ENCODE measurements around the gene TP53AIP1. TPM values are rescaled to one million over a fixed set of nuclear protein-coding genes. Genes with fewer than 3 reads are reported as not detected.

The TP53AIP1 gene
- total and polyA plus RNA-seq, 5 donors from 2014 or later, result not detected

DNA sequence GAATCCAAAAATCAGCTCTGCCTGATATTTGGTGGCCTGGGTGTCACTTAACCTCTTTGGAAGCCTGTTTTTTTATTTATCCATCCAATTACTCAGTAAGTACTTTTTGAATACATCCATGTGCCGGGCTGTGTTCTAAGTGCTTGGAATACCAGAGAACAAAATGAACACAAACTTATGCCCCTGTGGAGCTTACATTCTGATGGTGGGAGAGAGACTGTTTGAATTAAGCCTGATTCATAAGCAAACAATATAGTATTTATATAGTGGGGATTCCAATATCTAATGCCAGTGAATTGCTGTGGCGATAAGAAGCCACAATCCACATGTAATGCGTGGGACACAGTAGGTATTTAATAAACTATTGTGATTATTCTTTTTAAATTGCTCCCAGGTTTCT is 32.1 kb downstream of the TP53AIP1 start:
- peaks cover 0 to 15% (median 0%) of the 10 kb centered on the region in 4 donors for H3K4me1 Mint-ChIP-seq
- no peak overlapping the region for H3K27ac Mint-ChIP-seq
- no peak overlapping the region for H3K27ac ChIP-seq (ENCODE audit: insufficient read depth, low read length, poor library complexity, severe bottlenecking)
- no peaks in the 10 kb centered on the region for H3K36me3 ChIP-seq (ENCODE audit: control insufficient read depth, insufficient read depth, low read length)
- H3K27me3 Mint-ChIP-seq, result peaks cover 42% of the 10 kb centered on the region
- no peak for ATAC-seq (ENCODE audit: low read depth in 2 of 2)
- peaks cover 0 to 1% (median 0%) of the 10 kb centered on the region in 7 donors for H3K9me3 Mint-ChIP-seq
- peaks cover 8% of the 10 kb centered on the region for H3K4me1 ChIP-seq (ENCODE audit: control insufficient read depth, insufficient read depth, low read length, poor library complexity, severe bottlenecking)
- DNase-seq, result no peak
- peaks cover 29% of the 10 kb centered on the region for H3K27me3 ChIP-seq (ENCODE audit: control insufficient read depth, insufficient read depth, low read length)
- no peaks in the 10 kb centered on the region for H3K36me3 Mint-ChIP-seq
- H3K9me3 ChIP-seq (ENCODE audit: control insufficient read depth in 2 of 2, low read length in 2 of 2), result no peaks in the 10 kb centered on the region
- no peak overlapping the region for H3K4me3 Mint-ChIP-seq
- no peak overlapping the region for H3K4me3 ChIP-seq (ENCODE audit: low read depth, low read length)

DNA sequence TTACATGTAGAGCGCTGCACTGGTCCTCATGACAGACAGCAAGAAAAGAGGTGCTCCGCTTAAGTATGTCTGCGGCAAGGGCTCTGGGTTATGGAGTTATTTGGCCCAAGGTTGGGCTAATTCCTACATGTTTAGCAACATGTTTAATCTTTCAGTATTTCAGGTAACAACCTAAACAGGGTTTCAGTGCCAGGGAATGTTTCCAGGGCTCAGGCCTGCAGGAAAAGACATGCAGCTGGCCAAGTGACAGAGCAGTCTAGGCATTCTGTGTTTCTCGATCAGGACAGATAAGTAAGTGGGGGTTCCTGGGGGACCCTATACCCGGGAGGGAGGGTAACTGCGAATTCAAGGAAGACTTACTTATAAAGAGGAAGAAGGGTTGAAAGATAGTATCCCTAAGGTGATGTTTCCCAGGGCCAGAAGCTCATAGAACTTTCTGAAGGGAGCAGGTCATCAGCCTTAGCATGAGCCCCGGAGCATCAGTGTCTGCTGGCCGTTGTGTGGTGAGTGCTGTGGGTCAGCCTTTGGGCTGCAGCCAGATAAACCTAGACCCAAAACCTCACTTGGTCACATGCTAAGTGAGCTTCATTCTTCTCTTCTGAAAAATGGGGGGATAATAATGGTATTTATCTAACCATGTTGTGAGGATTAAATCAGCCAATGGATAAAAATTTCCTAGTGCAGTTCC is 33.1 kb downstream of the TP53AIP1 start:
- peaks cover 18% of the 10 kb centered on the region for H3K4me1 ChIP-seq (ENCODE audit: control insufficient read depth, insufficient read depth, low read length, poor library complexity, severe bottlenecking)
- H3K27ac ChIP-seq (ENCODE audit: insufficient read depth, low read length, poor library complexity, severe bottlenecking), result no peak overlapping the region
- ATAC-seq (ENCODE audit: low read depth in 2 of 2), result no peak
- H3K9me3 ChIP-seq (ENCODE audit: control insufficient read depth in 2 of 2, low read length in 2 of 2), result no peaks in the 10 kb centered on the region
- H3K36me3 ChIP-seq (ENCODE audit: control insufficient read depth, insufficient read depth, low read length), result no peaks in the 10 kb centered on the region
- H3K27ac Mint-ChIP-seq, result no peak overlapping the region
- H3K27me3 ChIP-seq (ENCODE audit: control insufficient read depth, insufficient read depth, low read length), result peaks cover 30% of the 10 kb centered on the region
- no peak overlapping the region for H3K4me3 Mint-ChIP-seq
- H3K36me3 Mint-ChIP-seq, result no peaks in the 10 kb centered on the region
- no peak for DNase-seq
- H3K27me3 Mint-ChIP-seq, result peaks cover 45% of the 10 kb centered on the region
- peaks cover 0 to 1% (median 0%) of the 10 kb centered on the region in 7 donors for H3K9me3 Mint-ChIP-seq
- H3K4me3 ChIP-seq (ENCODE audit: low read depth, low read length), result no peak overlapping the region
- H3K4me1 Mint-ChIP-seq, result peaks cover 0 to 17% (median 0%) of the 10 kb centered on the region in 4 donors

DNA sequence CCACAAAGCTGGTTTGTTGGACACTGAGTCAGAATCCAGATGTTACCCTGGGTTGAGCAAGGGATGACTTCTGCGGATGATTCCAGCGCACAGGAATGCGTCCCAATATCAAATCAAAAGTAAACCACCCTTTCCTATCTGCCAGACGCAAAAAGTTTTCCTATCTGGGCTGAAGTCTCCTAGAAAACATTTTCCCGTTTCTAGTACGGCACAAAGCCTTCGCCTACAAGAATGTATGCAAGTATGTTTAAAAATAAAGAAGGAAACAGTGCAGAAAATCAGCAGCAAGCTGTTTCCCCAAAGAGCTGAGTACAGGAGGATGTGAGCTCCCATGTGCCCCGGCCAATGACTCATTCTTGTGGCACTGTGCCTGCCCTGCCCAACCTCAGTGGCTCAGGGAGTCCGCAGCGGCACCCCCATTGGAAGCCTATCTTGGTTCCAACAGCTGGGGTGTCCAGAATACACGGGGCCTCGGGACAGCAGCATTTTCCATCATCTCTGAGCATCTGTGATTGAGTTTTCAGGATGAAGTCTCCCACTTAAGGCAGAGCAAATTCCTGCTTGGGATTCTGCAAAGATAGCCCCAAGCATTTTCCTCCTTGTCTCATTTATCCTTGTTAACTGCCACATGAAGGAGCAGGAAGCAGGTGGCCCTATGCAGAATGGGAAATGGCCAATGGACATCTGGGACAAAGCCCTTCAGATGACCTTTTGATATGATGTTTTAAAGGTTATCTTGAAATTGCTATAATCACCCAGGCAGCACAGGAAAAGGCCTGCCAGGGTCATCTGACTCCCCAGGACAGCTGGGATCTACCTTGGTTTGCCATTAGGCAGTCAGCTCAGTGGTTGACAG is 34.1 kb downstream of the TP53AIP1 start:
- no peak overlapping the region for H3K27ac Mint-ChIP-seq
- peaks cover 0 to 21% (median 1%) of the 10 kb centered on the region in 4 donors for H3K4me1 Mint-ChIP-seq
- peaks cover 0 to 1% (median 0%) of the 10 kb centered on the region in 7 donors for H3K9me3 Mint-ChIP-seq
- no peak overlapping the region for H3K27ac ChIP-seq (ENCODE audit: insufficient read depth, low read length, poor library complexity, severe bottlenecking)
- DNase-seq, result no peak
- H3K4me1 ChIP-seq (ENCODE audit: control insufficient read depth, insufficient read depth, low read length, poor library complexity, severe bottlenecking), result peaks cover 18% of the 10 kb centered on the region
- no peak for ATAC-seq (ENCODE audit: low read depth in 2 of 2)
- H3K27me3 Mint-ChIP-seq, result peaks cover 54% of the 10 kb centered on the region
- H3K9me3 ChIP-seq (ENCODE audit: control insufficient read depth in 2 of 2, low read length in 2 of 2), result no peaks in the 10 kb centered on the region
- no peak overlapping the region for H3K4me3 ChIP-seq (ENCODE audit: low read depth, low read length)
- no peaks in the 10 kb centered on the region for H3K36me3 Mint-ChIP-seq
- H3K4me3 Mint-ChIP-seq, result no peak overlapping the region
- no peaks in the 10 kb centered on the region for H3K36me3 ChIP-seq (ENCODE audit: control insufficient read depth, insufficient read depth, low read length)
- H3K27me3 ChIP-seq (ENCODE audit: control insufficient read depth, insufficient read depth, low read length), result peaks cover 33% of the 10 kb centered on the region

DNA sequence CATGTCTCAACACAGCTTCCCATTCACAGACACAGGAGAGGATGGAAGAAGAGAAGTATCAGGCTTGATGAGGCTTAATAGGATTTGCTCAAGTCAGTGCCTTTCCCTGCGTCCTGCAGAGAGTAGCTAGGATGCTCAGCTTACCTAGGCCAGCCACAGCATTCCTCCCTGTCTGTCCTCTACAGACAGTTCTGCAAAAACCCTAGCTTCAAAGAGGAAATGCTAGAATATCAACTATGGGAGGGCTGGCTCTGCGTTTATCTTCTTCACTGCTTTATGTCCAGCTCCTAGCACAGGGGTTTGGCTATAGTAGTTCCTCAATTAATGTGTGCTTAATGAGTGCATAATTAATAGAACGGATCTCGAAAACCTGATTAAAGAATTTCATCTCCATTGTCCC is 35.1 kb downstream of the TP53AIP1 start:
- peaks cover 58% of the 10 kb centered on the region for H3K27me3 Mint-ChIP-seq
- Histone ChIP-seq H3K4me1 (ENCODE audit: control insufficient read depth, insufficient read depth, low read length, poor library complexity, severe bottlenecking) (peaks cover 18% of the 10 kb centered on the region), H3K27ac (ENCODE audit: insufficient read depth, low read length, poor library complexity, severe bottlenecking) (no peak overlapping the region), H3K27me3 (ENCODE audit: control insufficient read depth, insufficient read depth, low read length) (peaks cover 33% of the 10 kb centered on the region), H3K4me3 (ENCODE audit: low read depth, low read length) (no peak overlapping the region), H3K36me3 (ENCODE audit: control insufficient read depth, insufficient read depth, low read length) (no peaks in the 10 kb centered on the region), H3K9me3 (ENCODE audit: control insufficient read depth in 2 of 2, low read length in 2 of 2) (no peaks in the 10 kb centered on the region)
- H3K4me1 Mint-ChIP-seq, result peaks cover 0 to 24% (median 1%) of the 10 kb centered on the region in 4 donors
- peaks cover 0 to 1% (median 0%) of the 10 kb centered on the region in 7 donors for H3K9me3 Mint-ChIP-seq
- H3K36me3 Mint-ChIP-seq, result no peaks in the 10 kb centered on the region
- H3K27ac Mint-ChIP-seq, result no peak overlapping the region
- no peak overlapping the region for H3K4me3 Mint-ChIP-seq
- ATAC-seq (ENCODE audit: low read depth in 2 of 2), result no peak
- no peak for DNase-seq

DNA sequence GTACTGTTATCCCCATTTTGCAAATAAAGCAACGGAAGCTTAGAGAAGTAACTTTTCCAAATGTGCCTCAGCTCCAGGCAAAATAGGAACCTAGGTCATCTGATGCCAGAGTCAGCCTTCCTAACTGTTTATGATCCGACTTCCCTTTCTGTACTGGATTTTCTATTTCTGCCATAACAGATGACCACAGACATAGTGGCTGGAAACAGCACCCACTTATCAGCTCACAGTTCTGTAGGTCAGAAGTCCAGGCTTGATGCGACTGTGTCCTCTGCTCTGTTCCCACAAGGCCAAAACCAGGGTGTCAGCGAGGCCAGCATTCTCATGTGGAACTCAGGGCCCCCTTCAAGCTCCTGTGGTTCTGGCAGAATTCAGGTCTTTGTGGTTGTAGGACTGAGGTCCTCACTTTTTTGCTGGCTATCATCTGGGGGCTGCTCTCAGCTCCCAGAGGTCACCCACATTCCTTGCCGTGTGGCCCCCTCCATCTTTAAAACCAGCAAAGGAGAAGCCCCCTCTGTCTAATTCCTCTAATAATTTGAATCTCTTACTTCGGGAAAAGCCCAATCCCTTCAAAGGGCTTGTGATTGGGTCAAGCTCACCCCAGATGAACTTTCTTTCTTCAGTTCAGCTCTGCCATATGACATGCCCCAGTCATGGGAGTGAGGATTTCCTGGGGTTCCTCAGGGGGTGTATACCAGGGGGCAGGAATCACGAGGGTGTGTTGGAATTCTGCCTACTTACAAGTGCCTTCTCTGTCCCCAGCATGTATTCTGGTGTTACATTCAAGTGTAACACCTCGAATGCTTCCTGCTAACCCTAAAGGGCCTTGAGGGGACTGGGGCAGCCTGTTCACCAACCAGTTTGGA is 36.3 kb downstream of the TP53AIP1 start:
- Mint-ChIP-seq H3K4me1 (peaks cover 0 to 24% (median 1%) of the 10 kb centered on the region in 4 donors), H3K4me3 (peak overlapping the region; percentile 7 to 83 (median 78)), H3K27ac (no peak overlapping the region), H3K9me3 (peaks cover 0 to 1% (median 0%) of the 10 kb centered on the region in 7 donors), H3K36me3 (no peaks in the 10 kb centered on the region), H3K27me3 (peaks cover 60% of the 10 kb centered on the region)
- no peaks in the 10 kb centered on the region for H3K9me3 ChIP-seq (ENCODE audit: control insufficient read depth in 2 of 2, low read length in 2 of 2)
- no peaks in the 10 kb centered on the region for H3K36me3 ChIP-seq (ENCODE audit: control insufficient read depth, insufficient read depth, low read length)
- peaks cover 33% of the 10 kb centered on the region for H3K27me3 ChIP-seq (ENCODE audit: control insufficient read depth, insufficient read depth, low read length)
- H3K27ac ChIP-seq (ENCODE audit: insufficient read depth, low read length, poor library complexity, severe bottlenecking), result no peak overlapping the region
- DNase-seq, result no peak
- peak overlapping the region; percentile 15 for H3K4me3 ChIP-seq (ENCODE audit: low read depth, low read length)
- no peak for ATAC-seq (ENCODE audit: low read depth in 2 of 2)
- H3K4me1 ChIP-seq (ENCODE audit: control insufficient read depth, insufficient read depth, low read length, poor library complexity, severe bottlenecking), result peaks cover 18% of the 10 kb centered on the region

DNA sequence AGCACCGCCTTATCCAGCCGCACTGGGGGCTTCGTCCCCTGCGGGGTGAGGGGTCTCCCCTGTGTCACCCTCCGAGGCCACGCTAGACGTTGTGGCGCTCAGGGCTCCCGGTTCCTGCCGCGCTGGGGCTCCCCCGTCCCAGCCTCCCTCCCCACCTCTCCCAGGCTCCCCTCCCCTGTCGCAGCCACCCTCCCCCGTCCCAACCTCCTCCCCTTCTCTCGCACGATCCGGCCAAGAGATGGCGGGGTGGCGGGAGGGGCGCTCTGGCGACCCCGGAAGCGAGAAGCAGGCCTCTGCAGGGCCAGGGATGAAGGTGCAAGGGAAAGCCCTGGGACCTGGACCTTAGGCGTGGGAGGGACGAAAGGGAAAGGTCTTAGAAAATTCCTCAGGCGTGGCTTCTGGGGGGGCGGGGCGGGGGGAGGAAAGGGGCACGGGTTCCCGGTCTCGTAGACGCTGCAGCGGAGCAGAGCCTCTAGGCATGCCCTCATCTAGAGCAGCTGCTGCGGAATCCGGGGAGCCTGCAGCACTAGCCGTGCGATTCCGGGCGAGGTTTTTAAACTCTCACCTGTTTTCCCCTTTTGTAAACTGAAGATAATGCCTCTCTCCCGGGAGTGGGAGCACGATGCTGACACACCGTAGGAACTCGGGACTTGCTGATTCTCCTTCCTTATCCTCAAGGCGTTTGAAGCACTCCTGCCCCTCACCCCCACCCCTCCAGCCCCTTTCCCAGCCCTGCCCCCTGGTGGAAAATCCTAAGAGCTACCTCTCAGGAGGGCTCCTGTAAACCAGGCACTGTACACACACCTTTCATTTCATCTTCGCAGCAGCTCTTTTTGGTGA is 37.1 kb downstream of the TP53AIP1 start:
- Mint-ChIP-seq H3K4me1 (peaks cover 0 to 24% (median 1%) of the 10 kb centered on the region in 4 donors), H3K36me3 (no peaks in the 10 kb centered on the region), H3K9me3 (peaks cover 0 to 1% (median 0%) of the 10 kb centered on the region in 7 donors), H3K4me3 (peak overlapping the region; percentile 7 to 83 (median 78)), H3K27me3 (peaks cover 56% of the 10 kb centered on the region), H3K27ac (no peak overlapping the region)
- H3K9me3 ChIP-seq (ENCODE audit: control insufficient read depth in 2 of 2, low read length in 2 of 2), result no peaks in the 10 kb centered on the region
- peak; percentile 11 to 35 (median 26) for DNase-seq
- ATAC-seq (ENCODE audit: low read depth in 2 of 2), result peak; percentile 44 to 61
- no peak overlapping the region for H3K27ac ChIP-seq (ENCODE audit: insufficient read depth, low read length, poor library complexity, severe bottlenecking)
- peaks cover 33% of the 10 kb centered on the region for H3K27me3 ChIP-seq (ENCODE audit: control insufficient read depth, insufficient read depth, low read length)
- peak overlapping the region; percentile 57 for H3K4me3 ChIP-seq (ENCODE audit: low read depth, low read length)
- H3K4me1 ChIP-seq (ENCODE audit: control insufficient read depth, insufficient read depth, low read length, poor library complexity, severe bottlenecking), result peaks cover 18% of the 10 kb centered on the region
- H3K36me3 ChIP-seq (ENCODE audit: control insufficient read depth, insufficient read depth, low read length), result no peaks in the 10 kb centered on the region

Data from CD4-positive, CD25-positive, alpha-beta regulatory T cell (primary cell).